ENCODE data around the gene TBCB.

GRCh38 chr19:36142496-36142895 is 27.2 kb downstream of the TBCB start:
- TF ChIP-seq CTCF (IDR thresholded peaks at IDR 0.05) (no peak), POLR2A (IDR thresholded peaks at IDR 0.05) (no peak)

Data from testis (tissue), 2 donors.